DND-41 (cell line): ENCODE measurements around the gene ZNF528.

Experiments used
- ATAC-seq: fragments of 200-7000 bp; cut with Tn5 transposase; 3 replicates; pipeline ENCODE4 v1.9.1; 2021; ENCODE audit warnings: low read depth; ENCODE audit not compliant: insufficient read depth
- DNase-seq: peaks from one replicate; pipeline ENCODE4 v3.0.0-alpha.2; 2020
- H2AFZ ChIP-seq: 2 replicates; pipeline ENCODE4 v1.6.0; 2012; ENCODE audit warnings: low read depth, low read length
- H3K27ac ChIP-seq: 2 replicates; pipeline ENCODE4 v1.5.1; 2012; ENCODE audit warnings: low read length, inconsistent platforms
- H3K27me3 ChIP-seq: fragments of 200-600 bp; sonication (generic); 2 replicates; pipeline ENCODE4 v1.6.0; 2012; ENCODE audit warnings: low read length, mild to moderate bottlenecking, inconsistent platforms; ENCODE audit not compliant: insufficient read depth, poor library complexity
- H3K36me3 ChIP-seq: 2 replicates; pipeline ENCODE4 v1.5.1; 2012; ENCODE audit warnings: low read length, inconsistent platforms; ENCODE audit not compliant: insufficient read depth
- H3K4me1 ChIP-seq: 2 replicates; pipeline ENCODE4 v1.5.1; 2012; ENCODE audit warnings: mild to moderate bottlenecking, low read length; ENCODE audit not compliant: insufficient read depth
- H3K4me2 ChIP-seq: 2 replicates; pipeline ENCODE4 v1.6.0; 2012; ENCODE audit warnings: mild to moderate bottlenecking, moderate library complexity, low read length, inconsistent platforms; ENCODE audit not compliant: insufficient read depth
- H3K4me3 ChIP-seq, 2 experiments: fragments of 200-600 bp in 1 of 2; shearing (Covaris generic) in 1 of 2; 2 replicates each; pipeline ENCODE4 v1.5.1; 2012 to 2016; ENCODE audit warnings: inconsistent platforms in 2 of 2, low read length in 2 of 2, mild to moderate bottlenecking in 2 of 2, low read depth in 1 of 2, moderate library complexity in 1 of 2
- H3K79me2 ChIP-seq: 2 replicates; pipeline ENCODE4 v1.6.0; 2012; ENCODE audit warnings: low read length, inconsistent platforms; ENCODE audit not compliant: insufficient read depth
- H3K9ac ChIP-seq: 2 replicates; pipeline ENCODE4 v1.6.0; 2012; ENCODE audit warnings: low read depth, mild to moderate bottlenecking, inconsistent platforms, low read length, moderate library complexity
- H3K9me3 ChIP-seq: 2 replicates; pipeline ENCODE4 v1.5.1; 2012; ENCODE audit warnings: low read length, moderate library complexity, mild to moderate bottlenecking, inconsistent platforms; ENCODE audit not compliant: insufficient read depth, severe bottlenecking
- H4K20me1 ChIP-seq: 2 replicates; pipeline ENCODE4 v1.6.0; 2012; ENCODE audit warnings: low read length; ENCODE audit not compliant: insufficient read depth
- EZH2 ChIP-seq: IDR thresholded peaks from 3 replicates; pipeline ENCODE4 v1.6.1; 2012; ENCODE audit warnings: borderline replicate concordance, low read depth, mild to moderate bottlenecking, moderate library complexity, low read length, inconsistent platforms; ENCODE audit not compliant: severe bottlenecking
- TF ChIP-seq, protein P1 (sequence below): IDR thresholded peaks from 2 replicates; pipeline ENCODE4 v1.5.1; 2012; ENCODE audit warnings: borderline replicate concordance, low read length, moderate library complexity, mild to moderate bottlenecking; ENCODE audit not compliant: poor library complexity, severe bottlenecking; ENCODE audit errors: extremely low read depth

ZNF528 gene

GRCh38 chr19:52398081-52398441, 412 bp downstream of the ZNF528 start:
- TF ChIP-seq, protein P1, sequence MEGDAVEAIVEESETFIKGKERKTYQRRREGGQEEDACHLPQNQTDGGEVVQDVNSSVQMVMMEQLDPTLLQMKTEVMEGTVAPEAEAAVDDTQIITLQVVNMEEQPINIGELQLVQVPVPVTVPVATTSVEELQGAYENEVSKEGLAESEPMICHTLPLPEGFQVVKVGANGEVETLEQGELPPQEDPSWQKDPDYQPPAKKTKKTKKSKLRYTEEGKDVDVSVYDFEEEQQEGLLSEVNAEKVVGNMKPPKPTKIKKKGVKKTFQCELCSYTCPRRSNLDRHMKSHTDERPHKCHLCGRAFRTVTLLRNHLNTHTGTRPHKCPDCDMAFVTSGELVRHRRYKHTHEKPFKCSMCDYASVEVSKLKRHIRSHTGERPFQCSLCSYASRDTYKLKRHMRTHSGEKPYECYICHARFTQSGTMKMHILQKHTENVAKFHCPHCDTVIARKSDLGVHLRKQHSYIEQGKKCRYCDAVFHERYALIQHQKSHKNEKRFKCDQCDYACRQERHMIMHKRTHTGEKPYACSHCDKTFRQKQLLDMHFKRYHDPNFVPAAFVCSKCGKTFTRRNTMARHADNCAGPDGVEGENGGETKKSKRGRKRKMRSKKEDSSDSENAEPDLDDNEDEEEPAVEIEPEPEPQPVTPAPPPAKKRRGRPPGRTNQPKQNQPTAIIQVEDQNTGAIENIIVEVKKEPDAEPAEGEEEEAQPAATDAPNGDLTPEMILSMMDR, result peak; percentile 41
- no peak for TF ChIP-seq EZH2
- peak overlapping the region; percentile 96 for H3K27ac ChIP-seq
- H3K4me1 ChIP-seq, result peaks cover 39% of the 10 kb centered on the region
- H3K36me3 ChIP-seq, result peaks cover 64% of the 10 kb centered on the region
- peaks cover 61% of the 10 kb centered on the region for H3K79me2 ChIP-seq
- H3K9me3 ChIP-seq, result no peaks in the 10 kb centered on the region
- ATAC-seq (peak; percentile 62), DNase-seq (peak; percentile 49)
- peak overlapping the region; percentile 93 to 98 for H3K4me3 ChIP-seq
- H4K20me1 ChIP-seq, result no peaks in the 10 kb centered on the region
- peak overlapping the region; percentile 92 for H3K9ac ChIP-seq
- H3K27me3 ChIP-seq, result no peaks in the 10 kb centered on the region
- peak overlapping the region; percentile 94 for H3K4me2 ChIP-seq
- peak overlapping the region; percentile 94 for H2AFZ ChIP-seq

DNA sequence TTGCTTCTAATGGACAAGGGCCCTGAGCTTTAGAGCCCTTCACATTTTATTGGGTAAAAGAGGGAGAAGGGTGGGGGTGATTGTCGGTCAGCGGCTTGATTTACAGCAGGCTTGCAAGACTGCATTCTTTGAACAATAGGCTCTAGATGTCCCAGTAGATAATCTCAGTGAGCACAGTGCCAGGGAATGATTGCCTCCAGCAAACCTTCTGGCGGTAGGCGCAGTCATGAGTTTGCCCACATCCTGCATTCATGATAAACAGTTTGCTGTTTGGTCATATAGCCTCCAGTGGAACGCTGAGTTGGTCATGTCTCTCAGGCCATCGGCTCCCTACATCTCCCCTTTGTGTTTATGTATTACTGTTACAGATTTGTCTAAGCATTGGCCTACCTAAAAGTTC, 12.6 kb downstream of the ZNF528 start:
- Histone ChIP-seq H3K4me3 (no peak overlapping the region), H3K79me2 (no peaks in the 10 kb centered on the region), H3K9me3 (peaks cover 38% of the 10 kb centered on the region), H2AFZ (no peak overlapping the region), H3K4me1 (no peaks in the 10 kb centered on the region), H3K36me3 (peaks cover 96% of the 10 kb centered on the region), H3K4me2 (no peak overlapping the region), H3K9ac (no peak overlapping the region), H4K20me1 (no peaks in the 10 kb centered on the region), H3K27ac (no peak overlapping the region), H3K27me3 (no peaks in the 10 kb centered on the region)
- ATAC-seq (no peak), DNase-seq (no peak)
- TF ChIP-seq EZH2, result no peak
- TF ChIP-seq, protein P1, result no peak

DNA sequence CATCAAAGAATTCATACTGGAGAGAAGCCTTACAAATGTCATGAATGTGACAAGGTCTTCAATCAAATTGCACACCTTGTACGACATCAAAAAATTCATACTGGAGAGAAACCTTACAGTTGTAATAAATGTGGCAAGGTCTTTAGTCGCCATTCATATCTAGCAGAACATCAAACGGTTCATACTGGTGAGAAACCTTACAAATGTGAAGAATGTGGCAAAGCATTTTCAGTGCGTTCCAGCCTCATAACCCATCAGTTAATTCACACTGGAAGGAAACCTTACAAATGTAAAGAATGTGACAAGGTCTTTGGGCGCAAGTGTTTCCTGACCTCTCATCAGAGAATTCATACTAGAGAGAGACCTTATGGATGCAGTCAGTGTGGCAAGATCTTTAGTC, 18.1 kb downstream of the ZNF528 start:
- no peaks in the 10 kb centered on the region for H4K20me1 ChIP-seq
- no peak overlapping the region for H3K4me3 ChIP-seq
- no peak overlapping the region for H2AFZ ChIP-seq
- H3K27ac ChIP-seq, result no peak overlapping the region
- no peaks in the 10 kb centered on the region for H3K79me2 ChIP-seq
- DNase-seq, result no peak
- H3K9me3 ChIP-seq, result peaks cover 44% of the 10 kb centered on the region
- no peaks in the 10 kb centered on the region for H3K4me1 ChIP-seq
- H3K9ac ChIP-seq, result no peak overlapping the region
- H3K27me3 ChIP-seq, result no peaks in the 10 kb centered on the region
- H3K36me3 ChIP-seq, result peaks cover 42% of the 10 kb centered on the region
- no peak overlapping the region for H3K4me2 ChIP-seq
- no peak for ATAC-seq
- TF ChIP-seq, protein P1, result no peak
- no peak for TF ChIP-seq EZH2

DNA sequence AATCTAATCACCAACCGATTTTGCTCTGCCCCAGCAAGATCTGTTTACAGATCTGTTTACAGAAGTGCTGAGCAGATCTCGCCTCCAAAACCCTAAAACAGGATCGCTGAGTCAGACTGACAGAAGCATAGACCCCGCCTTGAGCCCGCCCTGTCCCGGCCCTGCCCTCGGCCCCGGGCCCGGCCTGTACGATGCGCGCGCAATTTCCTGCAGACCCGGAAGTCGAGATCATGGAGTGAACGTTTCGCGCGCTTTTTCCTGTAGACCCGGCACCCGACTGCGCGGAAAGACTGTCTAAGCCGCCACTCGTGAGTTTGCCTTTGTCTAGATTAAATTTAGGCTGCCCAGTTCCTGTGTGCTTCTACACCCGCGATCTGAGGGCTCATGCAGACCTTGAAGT, 31.3 kb downstream of the ZNF528 start, which contains the start of gene ZNF534:
TSS of gene ZNF534 (plus strand) at position 212 of the 400 bp plus-strand sequence. CDS start 2,327 bp downstream, outside the sequence.
- no peak within 1 kb of the TSS for H3K27ac ChIP-seq
- no peaks in the 10 kb centered on the region for H3K4me1 ChIP-seq
- H2AFZ ChIP-seq, result no peak within 1 kb of the TSS
- no peak for DNase-seq
- TF ChIP-seq EZH2, result no peak
- TF ChIP-seq, protein P1, result no peak
- H3K79me2 ChIP-seq, result no peaks in the 10 kb centered on the region
- H3K36me3 ChIP-seq, result no peaks in the 10 kb centered on the region
- H3K27me3 ChIP-seq, result no peaks in the 10 kb centered on the region
- H3K4me2 ChIP-seq, result no peak within 1 kb of the TSS
- H3K9ac ChIP-seq, result no peak within 1 kb of the TSS
- H4K20me1 ChIP-seq, result no peaks in the 10 kb centered on the region
- ATAC-seq, result no peak
- H3K4me3 ChIP-seq, result no peak within 1 kb of the TSS
- H3K9me3 ChIP-seq, result peaks cover 6% of the 10 kb centered on the region
